ENCODE data around the gene RPS4Y1.

The RPS4Y1 gene

DNA sequence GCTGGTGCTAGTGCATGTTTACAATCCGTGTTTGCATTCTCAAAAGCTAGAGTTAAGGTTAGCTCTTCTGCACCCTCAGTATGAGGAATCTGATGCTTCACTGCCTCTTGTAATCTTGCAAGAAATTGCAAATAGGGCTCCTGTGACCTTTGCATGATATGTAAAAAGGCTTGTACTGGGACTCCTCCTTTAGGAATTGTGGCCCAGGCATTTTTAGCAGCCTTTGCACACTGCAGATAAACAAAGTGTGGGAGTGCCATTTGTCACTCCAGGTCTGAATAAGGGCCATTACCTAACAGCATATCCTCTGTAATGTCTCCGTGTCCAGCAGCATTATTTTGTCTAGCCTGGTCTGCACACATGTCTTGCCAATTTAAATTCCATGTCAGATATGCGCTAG, 44.5 kb downstream of the RPS4Y1 start:
- no peak for DNase-seq

DNA sequence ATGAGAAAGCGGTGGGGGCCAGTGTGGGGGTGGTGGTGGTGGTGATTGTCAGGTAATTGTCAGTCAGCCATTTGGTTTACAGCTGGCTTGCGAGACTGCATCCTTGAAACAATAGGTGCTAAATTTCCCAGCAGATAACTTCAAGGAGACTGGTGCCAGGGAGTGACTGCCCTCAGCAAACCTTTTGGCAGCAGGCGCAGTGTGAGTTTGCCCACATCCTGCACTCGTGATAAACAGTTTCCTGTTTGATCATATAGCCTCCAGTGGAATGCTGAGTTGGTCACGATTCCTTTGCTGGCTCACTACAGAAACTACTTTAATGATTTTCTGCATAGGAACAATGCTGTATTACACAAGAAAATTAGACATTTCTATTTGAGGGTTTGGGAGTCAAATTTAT, 46.0 kb downstream of the RPS4Y1 start:
- no peak for DNase-seq

DNA sequence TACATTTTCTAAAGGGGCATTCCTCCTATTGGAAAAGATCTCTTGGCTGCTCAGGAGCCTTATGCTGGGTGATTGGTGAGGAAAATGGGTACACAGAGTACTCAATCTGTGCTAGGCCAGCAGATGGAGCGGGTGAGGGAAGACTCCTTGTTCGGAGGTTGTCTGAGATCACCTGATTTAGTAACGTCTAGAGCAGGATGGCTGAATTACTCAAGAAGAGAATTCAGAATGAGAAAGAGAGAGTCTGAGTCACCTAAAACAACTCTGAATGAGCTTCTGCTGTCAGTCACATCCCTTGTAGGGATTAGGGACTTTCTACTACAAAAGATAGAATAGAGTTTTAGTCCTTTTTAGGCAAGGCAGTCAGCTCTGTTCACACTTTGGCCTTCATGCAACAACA, 46.6 kb downstream of the RPS4Y1 start:
- no peak for DNase-seq

DNA sequence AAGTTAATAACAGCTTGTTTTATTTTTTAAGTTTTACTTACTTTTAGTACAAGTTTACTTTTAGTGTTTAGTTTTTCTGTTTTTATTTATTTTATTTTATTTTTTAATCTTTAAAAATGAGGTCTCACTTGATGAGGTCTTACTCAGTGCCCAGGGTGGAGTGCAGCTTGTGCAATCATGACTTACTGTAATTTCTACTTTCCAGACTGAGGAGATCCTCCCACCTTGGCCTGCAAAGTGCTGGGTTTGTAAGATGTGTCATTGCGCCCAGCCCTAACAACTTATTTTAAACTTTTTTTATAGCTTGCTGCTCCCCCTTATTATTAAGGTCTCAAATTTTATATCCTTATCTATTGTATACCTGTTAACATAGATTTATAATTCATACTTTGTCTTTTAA, 52.1 kb downstream of the RPS4Y1 start:
- DNase-seq, result no peak

DNA sequence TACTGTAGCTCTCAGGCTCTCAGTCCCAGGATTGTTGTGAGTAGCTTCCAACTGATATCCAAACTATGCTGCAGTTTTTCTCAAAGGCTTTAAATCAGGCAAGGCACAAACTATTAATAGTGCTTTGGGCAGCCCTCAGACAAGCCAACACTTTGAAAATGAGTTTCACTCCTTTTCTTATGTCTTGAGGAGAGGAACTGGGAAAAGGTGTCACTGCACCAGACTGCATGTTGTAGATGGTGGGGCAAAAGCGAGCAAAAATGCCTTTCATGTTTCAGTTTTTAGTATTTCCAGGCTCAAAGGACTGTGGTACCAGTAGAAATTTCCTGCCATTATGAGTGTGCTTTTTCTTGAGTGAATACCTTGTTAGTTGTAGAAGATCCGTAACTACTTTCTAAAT, 54.6 kb downstream of the RPS4Y1 start:
- DNase-seq, result no peak

DNA sequence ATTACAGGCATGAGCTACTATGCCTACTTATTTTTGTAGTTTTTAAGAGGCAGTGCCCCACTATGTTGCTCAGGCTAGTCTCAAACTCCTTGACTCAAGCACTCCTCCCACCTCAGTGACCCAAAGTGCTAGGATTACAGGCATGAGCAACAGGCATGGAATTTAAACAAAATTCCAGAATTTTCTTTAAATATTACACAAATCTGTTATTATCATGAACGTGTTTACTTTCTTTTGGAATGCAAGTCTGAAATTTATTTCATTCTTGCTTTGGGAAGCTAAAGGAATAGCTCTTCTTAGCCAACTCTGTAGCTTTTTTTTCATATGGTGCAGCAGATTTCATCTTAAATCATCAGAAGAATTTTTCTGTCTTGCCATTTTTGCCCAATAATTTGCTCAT, 66.0 kb downstream of the RPS4Y1 start:
- no peak for DNase-seq

DNA sequence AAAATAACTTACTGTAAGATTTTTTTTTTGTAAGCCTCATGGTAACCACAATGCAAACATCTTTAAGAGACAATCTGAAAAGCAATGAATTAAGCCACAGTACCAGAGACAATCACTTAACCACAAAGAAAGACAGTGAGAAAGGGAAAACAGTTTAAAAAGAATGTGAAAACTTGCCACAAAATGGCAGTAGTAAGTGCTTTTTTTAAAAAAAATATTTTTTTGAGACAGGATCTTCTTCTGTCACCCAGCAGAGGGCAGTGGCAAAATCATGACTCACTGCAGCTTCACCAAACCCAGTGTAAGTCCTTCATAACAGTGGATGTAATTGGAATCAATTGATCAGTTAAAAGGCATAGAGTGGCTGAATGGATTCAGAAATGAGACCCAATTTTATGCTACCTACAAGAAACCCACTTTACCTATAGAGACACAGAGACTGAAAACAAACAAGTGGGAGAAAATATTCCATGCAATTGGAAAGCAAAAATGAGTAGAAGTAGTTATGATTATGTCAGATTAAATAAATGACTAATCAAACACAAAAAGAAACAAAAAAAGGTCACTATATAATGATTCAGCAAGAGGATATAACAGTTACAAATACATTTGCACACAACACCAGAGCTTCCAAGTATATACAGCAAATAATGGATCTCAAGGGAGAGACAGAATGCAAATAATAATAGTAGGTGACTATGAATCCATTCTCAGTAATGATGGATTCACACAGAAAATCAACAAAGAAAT, 71.8 kb downstream of the RPS4Y1 start:
- no peak for DNase-seq
